HEK293T (cell line): ENCODE data around the gene UBXN6.

ENCODE experiments used
- CTCF ChIA-PET: fragments of 350-600 bp; formaldehyde crosslinking; extraction: SDS; loops from one replicate; lab custom pipeline; 2021; ENCODE audit warnings: antibody characterized with exemption, inconsistent platforms; lab: Yijun Ruan, JAX
- POLR2A ChIA-PET: fragments of 350-600 bp; formaldehyde crosslinking; extraction: SDS; loops from one replicate; lab custom pipeline; 2020; ENCODE audit warnings: antibody characterized with exemption, inconsistent platforms; lab: Yijun Ruan, JAX
- DNase-seq: peaks from one replicate; pipeline ENCODE4 v3.0.0; 2012; ENCODE audit warnings: mixed read lengths; ENCODE audit errors: extremely low spot score
- ARNT ChIP-seq: fragments of 450-650 bp; IDR thresholded peaks from 2 replicates; pipeline ENCODE4 v1.6.1; 2017; ENCODE audit warnings: mild to moderate bottlenecking
- BHLHE40 ChIP-seq: fragments of 450-650 bp; IDR thresholded peaks from 2 replicates; pipeline ENCODE4 v1.6.1; 2016; ENCODE audit warnings: mild to moderate bottlenecking, moderate library complexity, borderline replicate concordance
- CTBP1 ChIP-seq: fragments of 450-650 bp; IDR thresholded peaks from 2 replicates; pipeline ENCODE4 v1.6.1; 2016; ENCODE audit warnings: borderline replicate concordance
- ELF4 ChIP-seq: fragments of 450-650 bp; IDR thresholded peaks from 2 replicates; pipeline ENCODE4 v1.6.1; 2017; ENCODE audit warnings: antibody characterized with exemption
- FOXA1 ChIP-seq: fragments of 450-650 bp; IDR thresholded peaks from 2 replicates; pipeline ENCODE4 v1.6.1; 2016; ENCODE audit warnings: mild to moderate bottlenecking
- FOXK2 ChIP-seq: fragments of 450-650 bp; IDR thresholded peaks from 2 replicates; pipeline ENCODE4 v1.6.1; 2016; ENCODE audit warnings: mild to moderate bottlenecking
- FOXM1 ChIP-seq: fragments of 450-650 bp; IDR thresholded peaks from 2 replicates; pipeline ENCODE4 v1.6.1; 2017; ENCODE audit warnings: mild to moderate bottlenecking, borderline replicate concordance
- HDGF ChIP-seq: fragments of 450-650 bp; IDR thresholded peaks from 2 replicates; pipeline ENCODE4 v1.6.1; 2017; ENCODE audit warnings: antibody characterized with exemption, borderline replicate concordance
- L3MBTL2 ChIP-seq: fragments of 450-650 bp; conservative IDR thresholded peaks from 2 replicates; pipeline ENCODE4 v1.6.1; 2016; ENCODE audit warnings: mild to moderate bottlenecking
- LEF1 ChIP-seq: fragments of 450-650 bp; IDR thresholded peaks from 2 replicates; pipeline ENCODE4 v1.6.1; 2017; ENCODE audit warnings: mild to moderate bottlenecking, borderline replicate concordance
- NFRKB ChIP-seq: fragments of 450-650 bp; IDR thresholded peaks from 2 replicates; pipeline ENCODE4 v1.6.1; 2016; ENCODE audit warnings: mild to moderate bottlenecking, moderate library complexity
- PKNOX1 ChIP-seq: fragments of 450-650 bp; IDR thresholded peaks from 2 replicates; pipeline ENCODE4 v1.6.1; 2016
- SP1 ChIP-seq: fragments of 450-650 bp; IDR thresholded peaks from 2 replicates; pipeline ENCODE4 v1.6.1; 2017
- SUZ12 ChIP-seq: fragments of 450-650 bp; IDR thresholded peaks from 2 replicates; pipeline ENCODE4 v1.6.1; 2016; ENCODE audit warnings: mild to moderate bottlenecking
- TARDBP ChIP-seq: fragments of 450-650 bp; IDR thresholded peaks from 2 replicates; pipeline ENCODE4 v1.6.1; 2016
- ZNF384 ChIP-seq: fragments of 450-650 bp; IDR thresholded peaks from 2 replicates; pipeline ENCODE4 v1.6.1; 2016

Gene UBXN6

GRCh38 chr19:4457654-4458395, at the start of gene UBXN6:
Gene UBXN6 (minus strand): TSS chr19:4457794. CDS start chr19:4457697, 97 bp downstream.
- DNase-seq = peak; percentile 92
- POLR2A ChIA-PET = interaction anchor here (1.0 to 2.8 kb wide), 2 partner anchors 13 to 55 kb away, joined by 3 to 20 read pairs; partner anchors contain the start of genes CHAF1A and HDGFL2
- TF ChIP-seq L3MBTL2 = no peak
- peak; percentile 93 for TF ChIP-seq ZNF384
- CTCF ChIA-PET = no interaction called here

GRCh38 chr19:4507150-4507452, 49.5 kb upstream of the UBXN6 start:
- DNase-seq = no peak
- ChIA-PET POLR2A (no interaction called here), CTCF (no interaction called here)
- TF ChIP-seq L3MBTL2 = no peak
- no peak for TF ChIP-seq CTBP1

GRCh38 chr19:4506449-4507149, 49.0 kb upstream of the UBXN6 start:
- CTCF ChIA-PET = interaction anchor here (0.6 kb wide), 1 partner anchor 288 kb away, joined by 6 read pairs; no protein-coding TSS in a partner anchor

GRCh38 chr19:4505570-4506448, 48.2 kb upstream of the UBXN6 start:
- TF ChIP-seq ZNF384 (no peak), ARNT (no peak), FOXK2 (no peak), NFRKB (no peak), LEF1 (no peak), PKNOX1 (no peak), L3MBTL2 (no peak), TARDBP (no peak), FOXM1 (no peak), ELF4 (no peak), BHLHE40 (no peak), HDGF (no peak), CTBP1 (no peak), SP1 (no peak), FOXA1 (no peak), SUZ12 (no peak)
- CTCF ChIA-PET = interaction anchor here (0.6 kb wide), 1 partner anchor 289 kb away, joined by 6 read pairs; no protein-coding TSS in a partner anchor
- no peak for DNase-seq
- POLR2A ChIA-PET = no interaction called here

More at GRCh38 chr19:4506449-4507149, 49.0 kb upstream of the UBXN6 start:
- DNase-seq = no peak
- POLR2A ChIA-PET = no interaction called here
- TF ChIP-seq ZNF384 (no peak), TARDBP (no peak), LEF1 (no peak), ELF4 (no peak), FOXM1 (no peak), ARNT (no peak), SUZ12 (no peak), SP1 (no peak), L3MBTL2 (no peak), CTBP1 (no peak), FOXA1 (no peak), PKNOX1 (no peak), NFRKB (no peak), BHLHE40 (no peak), FOXK2 (no peak), HDGF (no peak)

GRCh38 chr19:4504891-4505569, 47.4 kb upstream of the UBXN6 start:
- no peak for DNase-seq
- ChIA-PET POLR2A (no interaction called here), CTCF (interaction anchor here (1.0 kb wide), 1 partner anchor 20 kb away, joined by 3 read pairs; no protein-coding TSS in a partner anchor)
- TF ChIP-seq FOXM1 (no peak), TARDBP (no peak), ZNF384 (no peak)

GRCh38 chr19:4504297-4504701, 46.7 kb upstream of the UBXN6 start:
- no peak for DNase-seq
- POLR2A ChIA-PET = no interaction called here
- CTCF ChIA-PET = interaction anchor here (1.0 kb wide), 1 partner anchor 21 kb away, joined by 3 read pairs; no protein-coding TSS in a partner anchor
- TF ChIP-seq FOXK2 (no peak), TARDBP (no peak), BHLHE40 (no peak), SUZ12 (no peak), ZNF384 (no peak), FOXA1 (no peak), PKNOX1 (no peak), FOXM1 (no peak), LEF1 (no peak), CTBP1 (no peak)
